Activated CD4-positive, alpha-beta T cell treated with anti-CD3 and anti-CD28 coated beads, Interleukin-2, amount 10 ng/mL, durations not matched to agents 7 days and 5 days (primary cell): ENCODE results near the gene EMP3. TPM values are rescaled to one million over a fixed set of nuclear protein-coding genes. Genes with fewer than 3 reads are reported as not detected.
"Not testable (repeated sequence)": the region's sequence is repeated elsewhere in the genome, so short reads cannot be mapped to it uniquely, and the experiment has no call there.

Experiments used
- CTCF ChIA-PET: fragments of 350-600 bp; sonication (Branson Sonifier 250); formaldehyde crosslinking; loops from one replicate; lab custom pipeline; 2021; ENCODE audit warnings: antibody characterized with exemption; lab: Charles Lee
- POLR2A ChIA-PET: fragments of 350-600 bp; sonication (Branson Sonifier 250); formaldehyde crosslinking; loops from one replicate; lab custom pipeline; 2021; ENCODE audit warnings: antibody characterized with exemption; lab: Charles Lee
- DNase-seq: peaks from one replicate; pipeline ENCODE4 v3.0.0-alpha.2; 2020
- H3K27ac Mint-ChIP-seq: one replicate; pipeline ENCODE4 v1.8.0; 2021; ENCODE audit warnings: mild to moderate bottlenecking, moderate library complexity, mixed read lengths
- H3K27me3 Mint-ChIP-seq: one replicate; pipeline ENCODE4 v1.8.0; 2021; ENCODE audit warnings: mixed read lengths
- H3K36me3 Mint-ChIP-seq: one replicate; pipeline ENCODE4 v1.8.0; 2021; ENCODE audit warnings: low read depth, mixed read lengths
- H3K4me1 Mint-ChIP-seq: one replicate; pipeline ENCODE4 v1.8.0; 2021; ENCODE audit warnings: mixed read lengths
- H3K4me3 Mint-ChIP-seq: one replicate; pipeline ENCODE4 v1.8.0; 2021; ENCODE audit warnings: mild to moderate bottlenecking, moderate library complexity, mixed read lengths
- H3K9me3 Mint-ChIP-seq: one replicate; pipeline ENCODE4 v1.8.0; 2021; ENCODE audit warnings: mixed read lengths
- total RNA-seq, 2 experiments: library from RNA; stranded (reverse); gene quantifications; one replicate each; pipeline ENCODE4 v1.2.3, GENCODE V29; 2021

Gene EMP3
- total RNA-seq, 2 experiments from 2014 or later = 444 to 544 TPM

GRCh38 chr19:48301886-48302599 lies 23.3 kb upstream of the EMP3 start:
- Mint-ChIP-seq H3K27me3 (peaks cover 2% of the 10 kb centered on the region), H3K9me3 (no peaks in the 10 kb centered on the region), H3K36me3 (no peaks in the 10 kb centered on the region), H3K4me1 (no peaks in the 10 kb centered on the region), H3K27ac (no peak overlapping the region), H3K4me3 (no peak overlapping the region)
- no peak for DNase-seq
- POLR2A ChIA-PET = no interaction called here
- CTCF ChIA-PET = interaction anchor here (0.6 kb wide), 1 partner anchor 10 kb away, joined by 4 read pairs; no protein-coding TSS in a partner anchor

GRCh38 chr19:48302600-48302959 lies 22.8 kb upstream of the EMP3 start:
- DNase-seq = no peak
- no peak overlapping the region for H3K27ac Mint-ChIP-seq
- no peaks in the 10 kb centered on the region for H3K9me3 Mint-ChIP-seq
- ChIA-PET CTCF (interaction anchor here (0.6 kb wide), 1 partner anchor 11 kb away, joined by 4 read pairs; no protein-coding TSS in a partner anchor), POLR2A (no interaction called here)
- H3K4me3 Mint-ChIP-seq = no peak overlapping the region
- H3K27me3 Mint-ChIP-seq = peaks cover 2% of the 10 kb centered on the region
- no peaks in the 10 kb centered on the region for H3K4me1 Mint-ChIP-seq
- no peaks in the 10 kb centered on the region for H3K36me3 Mint-ChIP-seq

GRCh38 chr19:48303367-48303766 lies 22.0 kb upstream of the EMP3 start:
- Mint-ChIP-seq H3K27me3 (peaks cover 2% of the 10 kb centered on the region), H3K4me3 (no peak overlapping the region), H3K9me3 (no peaks in the 10 kb centered on the region), H3K4me1 (no peaks in the 10 kb centered on the region), H3K27ac (no peak overlapping the region), H3K36me3 (no peaks in the 10 kb centered on the region)
- POLR2A ChIA-PET = no interaction called here
- CTCF ChIA-PET = no interaction called here
- no peak for DNase-seq

GRCh38 chr19:48303866-48304265 lies 21.5 kb upstream of the EMP3 start:
- Mint-ChIP-seq H3K36me3 (no peaks in the 10 kb centered on the region), H3K27ac (no peak overlapping the region), H3K4me3 (no peak overlapping the region), H3K9me3 (no peaks in the 10 kb centered on the region), H3K27me3 (peaks cover 2% of the 10 kb centered on the region), H3K4me1 (no peaks in the 10 kb centered on the region)
- DNase-seq = no peak
- CTCF ChIA-PET = no interaction called here
- POLR2A ChIA-PET = no interaction called here

- no peaks in the 10 kb centered on the region for H3K36me3 Mint-ChIP-seq
- H3K9me3 Mint-ChIP-seq = no peaks in the 10 kb centered on the region
- no peak overlapping the region for H3K4me3 Mint-ChIP-seq
- H3K27me3 Mint-ChIP-seq = no peaks in the 10 kb centered on the region
- no peak for DNase-seq
- no peaks in the 10 kb centered on the region for H3K4me1 Mint-ChIP-seq
- POLR2A ChIA-PET = no interaction called here
- H3K27ac Mint-ChIP-seq = no peak overlapping the region
- CTCF ChIA-PET = interaction anchor here (0.8 to 1.8 kb wide), 5 partner anchors 10 to 48 kb away, joined by 3 to 7 read pairs (median 3); no protein-coding TSS in a partner anchor
Measured at GRCh38 chr19:48308631-48309586, 16.4 kb upstream of the EMP3 start.

- H3K9me3 Mint-ChIP-seq, H3K36me3 Mint-ChIP-seq, DNase-seq, H3K27me3 Mint-ChIP-seq, H3K27ac Mint-ChIP-seq, POLR2A ChIA-PET, H3K4me1 Mint-ChIP-seq, H3K4me3 Mint-ChIP-seq: not testable (repeated sequence)
- CTCF ChIA-PET = interaction anchor here (1.0 to 1.8 kb wide), 3 partner anchors 24 to 43 kb away, joined by 3 to 7 read pairs (median 3); no protein-coding TSS in a partner anchor
Measured at GRCh38 chr19:48309731-48310130, 15.6 kb upstream of the EMP3 start.

- CTCF ChIA-PET = interaction anchor here (1.3 kb wide), 1 partner anchor 24 kb away, joined by 3 read pairs; no protein-coding TSS in a partner anchor
- Mint-ChIP-seq H3K27ac (no peak overlapping the region), H3K9me3 (no peaks in the 10 kb centered on the region), H3K36me3 (no peaks in the 10 kb centered on the region), H3K27me3 (no peaks in the 10 kb centered on the region), H3K4me3 (no peak overlapping the region), H3K4me1 (no peaks in the 10 kb centered on the region)
- DNase-seq = no peak
- POLR2A ChIA-PET = no interaction called here
Measured at GRCh38 chr19:48310227-48310626, 15.1 kb upstream of the EMP3 start.

GRCh38 chr19:48311384-48311783 lies 14.0 kb upstream of the EMP3 start:
- Mint-ChIP-seq H3K4me1 (no peaks in the 10 kb centered on the region), H3K9me3 (no peaks in the 10 kb centered on the region), H3K27ac (no peak overlapping the region), H3K27me3 (no peaks in the 10 kb centered on the region), H3K36me3 (no peaks in the 10 kb centered on the region), H3K4me3 (no peak overlapping the region)
- CTCF ChIA-PET = interaction anchor here (0.6 to 1.0 kb wide), 2 partner anchors 23 to 38 kb away, joined by 3 read pairs; no protein-coding TSS in a partner anchor
- no peak for DNase-seq
- POLR2A ChIA-PET = no interaction called here

GRCh38 chr19:48315712-48316111 lies 9.6 kb upstream of the EMP3 start:
- POLR2A ChIA-PET = no interaction called here
- Mint-ChIP-seq H3K27me3 (no peaks in the 10 kb centered on the region), H3K4me3 (no peak overlapping the region)

GRCh38 chr19:48317708-48317960 lies 7.7 kb upstream of the EMP3 start:
- peaks cover 27% of the 10 kb centered on the region for H3K4me1 Mint-ChIP-seq
- H3K27ac Mint-ChIP-seq, H3K36me3 Mint-ChIP-seq, H3K4me3 Mint-ChIP-seq, H3K9me3 Mint-ChIP-seq, H3K27me3 Mint-ChIP-seq, POLR2A ChIA-PET, DNase-seq: not testable (repeated sequence)
- CTCF ChIA-PET = interaction anchor here (1.1 to 4.2 kb wide), 3 partner anchors 11 to 267 kb away, joined by 3 to 44 read pairs (median 3); no protein-coding TSS in a partner anchor

More at GRCh38 chr19:48315712-48316111, 9.6 kb upstream of the EMP3 start:
- no peak overlapping the region for H3K27ac Mint-ChIP-seq
- H3K9me3 Mint-ChIP-seq = no peaks in the 10 kb centered on the region
- peaks cover 15% of the 10 kb centered on the region for H3K4me1 Mint-ChIP-seq
- no peaks in the 10 kb centered on the region for H3K36me3 Mint-ChIP-seq
- DNase-seq = no peak
- CTCF ChIA-PET = no interaction called here

- DNase-seq = no peak
- ChIA-PET CTCF (interaction anchor here (0.7 to 4.2 kb wide), 4 partner anchors 10 to 50 kb away, joined by 3 to 44 read pairs (median 4); no protein-coding TSS in a partner anchor), POLR2A (no interaction called here)
- H3K9me3 Mint-ChIP-seq = no peaks in the 10 kb centered on the region
- H3K27me3 Mint-ChIP-seq = no peaks in the 10 kb centered on the region
- H3K4me3 Mint-ChIP-seq = no peak overlapping the region
- peaks cover 35% of the 10 kb centered on the region for H3K4me1 Mint-ChIP-seq
- H3K27ac Mint-ChIP-seq = peak overlapping the region; percentile 13
- peaks cover 8% of the 10 kb centered on the region for H3K36me3 Mint-ChIP-seq
Measured at GRCh38 chr19:48318286-48318987, 6.9 kb upstream of the EMP3 start.
